Stimulated activated CD4-positive, alpha-beta T cell treated with anti-CD3 and anti-CD28 coated beads, Interleukin-15, amount 100 ng/mL, for 24 hours (primary cell): ENCODE measurements around the gene FKBP2.

ENCODE experiments used
- DNase-seq: peaks from one replicate; pipeline ENCODE4 v3.0.0-alpha.2; 2020

The FKBP2 gene

DNA sequence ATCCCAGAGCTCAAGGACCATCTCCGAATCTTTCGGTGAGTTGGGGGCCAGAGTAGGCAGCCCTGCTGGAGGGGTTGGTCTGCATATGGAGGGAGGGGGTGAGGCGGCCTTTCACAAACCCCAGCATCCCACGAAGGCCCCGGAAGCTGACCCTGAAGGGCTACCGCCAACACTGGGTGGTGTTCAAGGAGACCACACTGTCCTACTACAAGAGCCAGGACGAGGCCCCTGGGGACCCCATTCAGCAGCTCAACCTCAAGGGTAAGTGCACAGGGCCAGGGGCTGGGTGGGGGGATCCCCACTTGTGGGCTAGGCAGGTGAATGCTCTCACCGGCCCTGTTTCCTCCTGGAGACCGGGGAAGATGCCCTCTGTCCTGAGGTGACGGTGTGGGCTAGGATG is 21.1 kb upstream of the FKBP2 start:
- no peak for DNase-seq

GRCh38 chr11:64220271-64220670 is 20.6 kb upstream of the FKBP2 start:
- no peak for DNase-seq

DNA sequence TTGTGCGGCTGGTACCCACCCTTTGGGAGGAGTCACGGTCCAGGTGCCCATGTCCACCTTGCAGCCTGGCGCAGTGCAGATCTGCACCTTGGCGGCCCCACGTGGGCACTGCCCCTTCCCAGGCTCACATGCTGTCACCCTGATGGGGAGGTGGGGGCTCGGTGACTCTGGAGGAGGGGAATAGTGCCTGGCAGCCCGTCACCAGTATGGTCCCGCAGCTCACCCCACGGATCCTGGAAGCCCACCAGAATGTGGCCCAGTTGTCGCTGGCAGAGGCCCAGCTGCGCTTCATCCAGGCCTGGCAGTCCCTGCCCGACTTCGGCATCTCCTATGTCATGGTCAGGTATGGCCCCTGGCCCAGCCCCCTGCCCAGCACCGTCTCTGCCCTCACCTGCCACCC is 20.1 kb upstream of the FKBP2 start:
- no peak for DNase-seq

DNA sequence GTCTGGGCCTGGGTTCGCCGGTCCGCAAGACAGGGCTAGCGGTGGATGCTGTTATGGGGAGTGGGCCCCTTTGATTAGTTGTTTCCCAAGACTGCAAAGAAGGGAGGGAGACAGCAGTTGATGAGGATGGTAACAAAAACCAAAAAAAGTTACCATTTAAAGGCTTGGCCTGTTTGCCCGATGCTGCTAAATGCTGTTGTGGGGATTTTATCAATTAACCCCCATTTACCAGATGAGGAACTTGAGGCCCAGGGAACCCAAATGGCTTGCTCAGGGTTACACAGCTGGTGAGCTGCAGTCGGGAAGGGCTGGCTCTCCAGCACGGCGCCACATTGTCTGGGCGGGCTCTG is 18.3 kb upstream of the FKBP2 start:
- DNase-seq = no peak

DNA sequence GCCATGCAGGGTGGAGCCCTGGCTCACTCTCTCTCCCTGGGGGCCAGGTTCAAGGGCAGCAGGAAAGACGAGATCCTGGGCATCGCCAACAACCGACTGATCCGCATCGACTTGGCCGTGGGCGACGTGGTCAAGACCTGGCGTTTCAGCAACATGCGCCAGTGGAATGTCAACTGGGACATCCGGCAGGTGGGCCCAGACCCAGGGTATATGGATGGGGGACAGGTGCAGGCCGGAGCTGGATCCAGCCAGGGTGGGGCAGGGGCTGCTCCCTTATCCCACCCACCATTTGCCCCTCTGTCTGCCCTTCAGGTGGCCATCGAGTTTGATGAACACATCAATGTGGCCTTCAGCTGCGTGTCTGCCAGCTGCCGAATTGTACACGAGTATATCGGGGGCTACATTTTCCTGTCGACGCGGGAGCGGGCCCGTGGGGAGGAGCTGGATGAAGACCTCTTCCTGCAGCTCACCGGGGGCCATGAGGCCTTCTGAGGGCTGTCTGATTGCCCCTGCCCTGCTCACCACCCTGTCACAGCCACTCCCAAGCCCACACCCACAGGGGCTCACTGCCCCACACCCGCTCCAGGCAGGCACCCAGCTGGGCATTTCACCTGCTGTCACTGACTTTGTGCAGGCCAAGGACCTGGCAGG is 17.8 kb upstream of the FKBP2 start:
- peak; percentile 18 for DNase-seq

DNA sequence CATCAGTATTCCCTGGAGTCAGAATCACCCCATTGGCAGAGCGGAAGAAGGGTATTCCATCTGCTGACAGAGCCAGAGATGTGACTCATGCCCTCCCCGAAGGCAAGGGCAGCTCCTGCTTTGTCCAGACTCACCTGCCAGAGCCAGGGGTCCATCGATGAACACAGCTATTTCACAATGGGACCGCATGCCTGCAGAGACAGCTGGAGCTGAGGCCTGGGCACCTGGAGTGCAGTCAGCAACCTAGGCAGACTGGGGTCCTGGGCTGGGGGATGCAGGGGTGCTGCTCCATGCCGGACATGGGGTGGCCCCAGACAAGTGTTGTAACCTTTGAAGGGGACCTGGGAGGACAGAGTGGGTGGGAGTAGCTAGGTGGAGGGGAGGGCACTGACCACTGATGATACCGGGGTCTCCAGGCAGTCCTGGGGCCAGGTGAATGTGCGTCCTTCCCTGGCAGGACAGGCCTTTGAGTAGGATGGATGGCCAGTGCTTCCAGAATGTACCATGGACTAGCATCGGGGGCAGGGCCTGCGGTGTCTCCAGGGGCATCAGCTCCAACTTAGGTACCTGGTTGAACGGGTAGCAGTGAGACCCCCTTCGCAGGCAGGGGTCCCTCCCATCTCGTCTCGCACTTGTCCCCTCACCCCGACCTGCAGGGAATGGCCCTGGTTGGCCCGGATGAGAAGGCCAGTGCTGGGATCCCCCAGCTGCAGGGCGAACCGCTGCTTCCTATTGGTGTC is 16.6 kb upstream of the FKBP2 start:
- peak; percentile 20 for DNase-seq

DNA sequence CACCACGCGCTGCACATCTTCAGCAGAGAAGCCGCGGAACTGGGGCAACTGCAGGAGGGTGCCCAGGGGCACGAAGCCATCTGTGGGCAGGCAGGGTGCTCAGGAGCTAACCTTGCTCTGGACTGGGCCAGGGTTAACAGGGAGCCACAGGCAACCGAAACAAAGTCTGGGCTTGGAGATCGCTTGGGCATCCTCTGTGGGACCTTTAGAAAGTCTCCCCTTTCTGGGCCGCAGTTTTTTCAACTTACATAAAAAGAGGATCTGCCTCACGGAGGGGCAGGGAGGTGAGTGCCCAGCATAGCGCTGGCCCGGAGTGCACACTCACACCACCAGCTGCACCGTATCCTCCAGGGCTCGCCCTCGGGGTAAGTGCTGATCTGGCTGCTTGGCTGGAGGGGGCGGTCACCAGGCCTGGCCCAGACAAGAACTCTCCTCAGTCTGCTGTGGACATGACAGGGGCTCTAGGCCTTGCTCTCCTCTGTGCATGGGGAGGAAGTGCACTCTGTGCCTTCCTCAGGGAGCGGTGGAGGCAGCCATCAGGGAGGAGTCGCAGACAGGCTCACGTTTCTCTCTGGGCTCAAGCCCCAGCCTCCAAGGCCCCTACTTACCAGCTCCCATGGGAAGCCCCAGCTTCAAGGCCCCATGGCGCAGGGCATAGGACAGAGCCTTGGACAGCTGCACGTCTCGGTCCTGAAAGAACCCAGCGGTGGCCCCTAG is 15.8 kb upstream of the FKBP2 start:
- no peak for DNase-seq

GRCh38 chr11:64225608-64226506 is 15.0 kb upstream of the FKBP2 start, which contains the start of the genes NUDT22 and TRPT1:
NUDT22 (plus strand) TSS chr11:64226274; CDS start chr11:64226653, 379 bp downstream.
TRPT1 (minus strand) TSS chr11:64226186; CDS start chr11:64225860, 326 bp downstream.
- peak; percentile 97 for DNase-seq

DNA sequence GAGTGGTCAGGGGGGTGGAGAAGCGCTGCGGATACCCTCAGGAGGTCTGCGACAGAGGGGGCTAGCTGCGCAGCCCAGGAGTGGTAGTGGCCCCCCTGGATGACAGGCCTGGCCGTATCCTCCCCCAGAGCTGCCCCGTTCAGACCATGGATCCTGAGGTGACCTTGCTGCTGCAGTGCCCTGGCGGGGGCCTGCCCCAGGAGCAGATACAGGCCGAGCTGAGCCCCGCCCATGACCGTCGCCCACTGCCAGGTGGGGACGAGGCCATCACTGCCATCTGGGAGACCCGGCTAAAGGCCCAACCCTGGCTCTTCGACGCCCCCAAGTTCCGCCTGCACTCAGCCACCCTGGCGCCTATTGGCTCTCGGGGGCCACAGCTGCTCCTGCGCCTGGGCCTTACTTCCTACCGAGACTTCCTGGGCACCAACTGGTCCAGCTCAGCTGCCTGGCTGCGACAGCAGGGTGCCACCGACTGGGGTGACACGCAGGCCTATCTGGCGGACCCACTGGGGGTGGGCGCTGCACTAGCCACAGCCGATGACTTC is 14.3 kb upstream of the FKBP2 start:
- DNase-seq = peak; percentile 82

- DNase-seq = no peak
These were observed 13.4 kb upstream of the FKBP2 start for GRCh38 chr11:64227405-64227956.

GRCh38 chr11:64229090-64229743 is 11.7 kb upstream of the FKBP2 start:
- no peak for DNase-seq

- DNase-seq = no peak
These were observed 11.1 kb upstream of the FKBP2 start for GRCh38 chr11:64229744-64230170.

- DNase-seq = peak; percentile 95
These were observed 10.5 kb upstream of the FKBP2 start, which contains the start of gene DNAJC4 for GRCh38 chr11:64230171-64230984. DNAJC4 (plus strand) TSS chr11:64230548; CDS start chr11:64230855, 307 bp downstream.

DNA sequence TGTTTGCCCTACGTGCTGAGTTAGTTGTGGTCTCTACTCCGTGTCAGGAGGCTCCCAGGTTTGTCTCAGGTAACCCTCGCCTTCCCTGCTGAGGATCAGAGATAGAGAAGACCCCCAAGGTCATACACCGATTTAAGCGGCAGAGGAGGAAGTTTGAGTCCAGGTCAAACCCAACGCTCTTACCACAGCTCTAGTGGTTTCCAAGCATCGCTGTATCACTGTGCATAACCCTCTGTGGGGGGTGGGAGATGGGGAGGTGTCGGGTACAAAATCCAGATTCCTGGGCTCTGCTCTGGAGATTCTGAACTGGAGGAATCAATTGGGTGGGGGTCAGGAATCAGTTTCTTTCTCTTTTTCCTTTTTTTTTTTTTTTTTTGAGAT is 9.9 kb upstream of the FKBP2 start:
- DNase-seq = no peak

DNA sequence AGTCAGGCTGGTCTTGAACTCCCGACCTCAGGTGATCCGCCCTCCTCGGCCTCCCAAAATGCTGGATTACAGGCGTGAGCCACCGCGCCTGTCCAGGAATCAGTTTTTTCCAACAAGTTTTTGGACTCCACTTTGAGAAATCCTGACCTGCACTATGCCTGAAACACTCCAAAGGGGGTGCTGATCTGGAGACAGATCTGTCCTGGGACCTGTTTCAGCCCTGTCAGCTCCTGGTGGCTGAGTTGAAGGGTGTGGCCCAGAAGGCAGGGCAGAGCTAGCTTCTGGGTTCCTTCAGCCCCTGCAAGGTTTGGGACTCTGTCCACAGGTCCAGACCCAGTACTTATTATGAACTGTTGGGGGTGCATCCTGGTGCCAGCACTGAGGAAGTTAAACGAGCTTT is 9.3 kb upstream of the FKBP2 start:
- no peak for DNase-seq

DNA sequence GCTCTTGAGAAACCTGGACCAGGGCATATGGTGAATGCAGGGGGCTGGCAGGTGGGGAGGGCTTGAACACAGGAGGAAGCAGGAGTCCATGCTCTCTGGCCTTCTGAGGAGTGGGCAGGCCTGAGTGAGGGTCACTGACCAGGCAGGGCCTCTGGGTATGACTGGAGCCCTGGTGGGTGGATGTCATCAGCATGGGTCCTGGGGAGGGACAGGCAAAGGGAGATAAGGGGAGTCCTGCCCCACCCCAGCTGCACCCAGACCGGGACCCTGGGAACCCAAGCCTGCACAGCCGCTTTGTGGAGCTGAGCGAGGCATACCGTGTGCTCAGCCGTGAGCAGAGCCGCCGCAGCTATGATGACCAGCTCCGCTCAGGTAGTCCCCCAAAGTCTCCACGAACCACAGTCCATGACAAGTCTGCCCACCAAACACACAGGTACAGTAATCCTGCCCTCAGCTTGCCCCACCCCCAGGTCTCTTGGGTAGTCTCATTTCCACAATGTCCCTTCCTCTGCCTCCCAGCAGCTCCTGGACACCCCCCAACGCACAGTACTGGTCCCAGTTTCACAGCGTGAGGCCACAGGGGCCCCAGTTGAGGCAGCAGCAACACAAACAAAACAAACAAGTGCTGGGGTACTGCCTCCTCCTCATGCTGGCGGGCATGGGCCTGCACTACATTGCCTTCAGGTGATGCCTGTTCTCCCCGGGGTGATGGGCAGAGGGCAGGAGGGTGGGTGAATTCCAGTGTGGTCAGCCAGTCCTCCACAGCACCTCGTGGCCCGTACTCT is 8.5 kb upstream of the FKBP2 start:
- DNase-seq = no peak

- no peak for DNase-seq
These were observed 8.0 kb upstream of the FKBP2 start for GRCh38 chr11:64232967-64233315.

DNA sequence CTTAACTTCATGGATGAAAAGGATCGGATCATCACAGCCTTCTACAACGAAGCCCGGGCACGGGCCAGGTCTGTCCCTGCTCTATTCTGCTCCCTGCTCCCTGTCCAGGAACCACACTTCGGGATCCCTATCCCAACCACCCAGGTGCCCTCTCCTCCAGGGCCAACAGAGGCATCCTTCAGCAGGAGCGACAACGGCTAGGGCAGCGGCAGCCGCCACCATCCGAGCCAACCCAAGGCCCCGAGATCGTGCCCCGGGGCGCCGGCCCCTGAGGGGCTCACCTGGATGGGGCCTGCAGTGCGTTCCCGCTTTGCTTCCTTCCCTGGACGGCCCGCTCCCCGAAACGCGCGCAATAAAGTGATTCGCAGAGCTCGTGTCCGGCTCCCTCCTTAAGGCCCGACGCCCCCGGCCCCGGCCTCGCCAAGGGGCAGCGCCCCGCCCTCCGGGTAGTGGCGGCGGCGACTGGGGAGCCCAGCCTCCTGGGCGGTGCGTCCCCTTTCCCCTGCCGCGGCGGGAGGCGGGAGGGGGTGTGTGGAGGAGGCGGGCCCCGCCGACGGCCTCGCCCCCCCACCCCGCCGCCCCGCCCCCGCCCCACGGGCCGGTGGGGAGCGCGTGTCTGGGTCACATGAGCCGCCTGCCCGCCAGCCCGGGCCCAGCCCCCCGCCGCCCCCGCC is 6.8 kb upstream of the FKBP2 start, which contains the start of gene VEGFB:
VEGFB (plus strand) TSS at position 672 of the 674 bp plus-strand sequence. CDS start 250 bp downstream, outside the sequence.
- peak; percentile 81 for DNase-seq
